Effector CD8-positive, alpha-beta T cell (primary cell): ENCODE results near the gene MPND.

Experiments used
- DNase-seq: peaks from one replicate; lab custom pipeline; 2025; lab: John Stamatoyannopoulos, UW

Gene MPND

GRCh38 chr19:4376991-4377781 is 33.8 kb downstream of the MPND start:
- DNase-seq: no peak

GRCh38 chr19:4378886-4379285 is 35.5 kb downstream of the MPND start:
- no peak for DNase-seq

- no peak for DNase-seq
Measured at GRCh38 chr19:4379383-4380253, 36.3 kb downstream of the MPND start.

- DNase-seq: peak; percentile 23
Measured at GRCh38 chr19:4380254-4380727, 36.9 kb downstream of the MPND start.

GRCh38 chr19:4385291-4386040 is 42.1 kb downstream of the MPND start:
- DNase-seq: no peak

GRCh38 chr19:4386041-4386782 is 42.9 kb downstream of the MPND start:
- DNase-seq: no peak

- DNase-seq: no peak
Measured at GRCh38 chr19:4388337-4389063, 45.1 kb downstream of the MPND start.

- no peak for DNase-seq
Measured at GRCh38 chr19:4389064-4389375, 45.7 kb downstream of the MPND start.

GRCh38 chr19:4389511-4390016 is 46.2 kb downstream of the MPND start:
- no peak for DNase-seq

- no peak for DNase-seq
Measured at GRCh38 chr19:4390017-4390566, 46.7 kb downstream of the MPND start.

GRCh38 chr19:4390567-4391305 is 47.4 kb downstream of the MPND start:
- no peak for DNase-seq

GRCh38 chr19:4391306-4391693 is 47.9 kb downstream of the MPND start:
- DNase-seq: no peak

- DNase-seq: no peak
Measured at GRCh38 chr19:4391701-4392483, 48.5 kb downstream of the MPND start.

- DNase-seq: no peak
Measured at GRCh38 chr19:4393947-4394590, 50.7 kb downstream of the MPND start.

- no peak for DNase-seq
Measured at GRCh38 chr19:4396949-4397783, 53.8 kb downstream of the MPND start.

GRCh38 chr19:4399812-4400134 is 56.4 kb downstream of the MPND start:
- no peak for DNase-seq

GRCh38 chr19:4400135-4400936 is 57.0 kb downstream of the MPND start, which contains the start of gene SH3GL1:
SH3GL1 (minus strand) TSS chr19:4400547; CDS start chr19:4400368, 179 bp downstream.
- peak; percentile 92 for DNase-seq
